Hepatocyte (in vitro differentiated cells): ENCODE measurements around the gene RGL3. TPM values are rescaled to one million over a fixed set of nuclear protein-coding genes. Genes with fewer than 3 reads are reported as not detected.
A peak's percentile ranks its signal among the peaks of the same experiment; 100 is the strongest.

ENCODE experiments used
- DNase-seq: peaks from one replicate; pipeline ENCODE4 v3.0.0-alpha.2; 2016; ENCODE audit warnings: low spot score
- H2AFZ ChIP-seq: fragments of 200-600 bp; sonication (generic); 2 replicates; pipeline ENCODE4 v1.6.0; 2016; ENCODE audit warnings: antibody characterized with exemption, mild to moderate bottlenecking
- H3K27ac ChIP-seq: fragments of 200-600 bp; sonication (generic); 2 replicates; pipeline ENCODE4 v1.5.1; 2016; ENCODE audit warnings: mild to moderate bottlenecking
- H3K27me3 ChIP-seq: fragments of 200-600 bp; sonication (generic); 2 replicates; pipeline ENCODE4 v1.6.1; 2016
- H3K36me3 ChIP-seq: fragments of 200-600 bp; sonication (generic); replicated peaks from 2 replicates; pipeline ENCODE4 v1.5.1; 2016; ENCODE audit warnings: low read depth; ENCODE audit not compliant: insufficient read depth
- H3K4me1 ChIP-seq: fragments of 200-600 bp; sonication (generic); 2 replicates; pipeline ENCODE4 v1.5.1; 2016; ENCODE audit warnings: mild to moderate bottlenecking, moderate library complexity; ENCODE audit not compliant: insufficient read depth
- H3K4me2 ChIP-seq: fragments of 200-600 bp; sonication (generic); 2 replicates; pipeline ENCODE4 v1.6.0; 2016
- H3K4me3 ChIP-seq: fragments of 200-600 bp; sonication (generic); 2 replicates; pipeline ENCODE4 v1.5.1; 2016; ENCODE audit warnings: mild to moderate bottlenecking
- H3K79me2 ChIP-seq: fragments of 200-600 bp; sonication (generic); 2 replicates; pipeline ENCODE4 v1.6.0; 2017; ENCODE audit warnings: mild to moderate bottlenecking
- H3K9me2 ChIP-seq: fragments of 200-600 bp; sonication (generic); replicated peaks from 2 replicates; pipeline ENCODE4 v1.6.0; 2017; ENCODE audit warnings: mild to moderate bottlenecking; ENCODE audit not compliant: insufficient read depth
- H3K9me3 ChIP-seq: fragments of 200-600 bp; sonication (generic); 2 replicates; pipeline ENCODE4 v1.5.1; 2016; ENCODE audit warnings: low read depth, mild to moderate bottlenecking
- H4K20me1 ChIP-seq: fragments of 200-600 bp; sonication (generic); 2 replicates; pipeline ENCODE4 v1.6.0; 2016; ENCODE audit warnings: mild to moderate bottlenecking; ENCODE audit not compliant: insufficient read depth, poor library complexity, severe bottlenecking
- EZH2 ChIP-seq: fragments of 200-600 bp; sonication (generic); IDR thresholded peaks from 2 replicates; pipeline ENCODE4 v1.6.1; 2016; ENCODE audit warnings: antibody characterized with exemption, mild to moderate bottlenecking, borderline replicate concordance
- EZH2phosphoT487 ChIP-seq: fragments of 200-600 bp; sonication (generic); IDR thresholded peaks from one replicate; pipeline ENCODE4 v1.6.1; 2018; ENCODE audit warnings: antibody characterized with exemption, mild to moderate bottlenecking, low read depth, moderate library complexity; ENCODE audit not compliant: unreplicated experiment, severe bottlenecking
- WGBS: methylation state at CpG from one replicate; pipeline ENCODE4 v1.1.6; 2016; ENCODE audit warnings: low lambda C conversion rate; ENCODE audit errors: missing lambda C conversion rate; 5-methylcytosine and 5-hydroxymethylcytosine counted together
- polyA plus RNA-seq: library from polyadenylated mRNA; unstranded; fragments of >200 nt; fragmentation: Nextera tagmentation; extraction: Ambion mirVana; gene quantifications from 2 replicates; pipeline ENCODE4 v1.2.1, GENCODE V29; 2016
- total RNA-seq: library from RNA; depleted of rRNA; stranded (reverse); fragments of >200 nt; gene quantifications from 2 replicates; pipeline ENCODE4 v1.2.3, GENCODE V29; 2014
- TF ChIP-seq, protein P1 (sequence below): fragments of 200-600 bp; sonication (generic); IDR thresholded peaks from 2 replicates; pipeline ENCODE4 v1.5.1; 2016; ENCODE audit warnings: antibody characterized with exemption, mild to moderate bottlenecking; ENCODE audit not compliant: poor library complexity

RGL3 gene
- total and polyA plus RNA-seq, 2 experiments from 2014 or later: 20.6 to 55.6 TPM

- Histone ChIP-seq H3K4me3 (peak overlapping the region; percentile 6), H2AFZ (peak overlapping the region; percentile 18), H4K20me1 (no peaks in the 10 kb centered on the region), H3K9me3 (no peaks in the 10 kb centered on the region), H3K4me2 (peak overlapping the region; percentile 75), H3K27me3 (no peaks in the 10 kb centered on the region), H3K36me3 (no peaks in the 10 kb centered on the region), H3K9me2 (no peaks in the 10 kb centered on the region), H3K79me2 (peaks cover 6% of the 10 kb centered on the region), H3K4me1 (peaks cover 13% of the 10 kb centered on the region), H3K27ac (peak overlapping the region; percentile 80)
- peak; percentile 67 for DNase-seq
- TF ChIP-seq, protein P1, sequence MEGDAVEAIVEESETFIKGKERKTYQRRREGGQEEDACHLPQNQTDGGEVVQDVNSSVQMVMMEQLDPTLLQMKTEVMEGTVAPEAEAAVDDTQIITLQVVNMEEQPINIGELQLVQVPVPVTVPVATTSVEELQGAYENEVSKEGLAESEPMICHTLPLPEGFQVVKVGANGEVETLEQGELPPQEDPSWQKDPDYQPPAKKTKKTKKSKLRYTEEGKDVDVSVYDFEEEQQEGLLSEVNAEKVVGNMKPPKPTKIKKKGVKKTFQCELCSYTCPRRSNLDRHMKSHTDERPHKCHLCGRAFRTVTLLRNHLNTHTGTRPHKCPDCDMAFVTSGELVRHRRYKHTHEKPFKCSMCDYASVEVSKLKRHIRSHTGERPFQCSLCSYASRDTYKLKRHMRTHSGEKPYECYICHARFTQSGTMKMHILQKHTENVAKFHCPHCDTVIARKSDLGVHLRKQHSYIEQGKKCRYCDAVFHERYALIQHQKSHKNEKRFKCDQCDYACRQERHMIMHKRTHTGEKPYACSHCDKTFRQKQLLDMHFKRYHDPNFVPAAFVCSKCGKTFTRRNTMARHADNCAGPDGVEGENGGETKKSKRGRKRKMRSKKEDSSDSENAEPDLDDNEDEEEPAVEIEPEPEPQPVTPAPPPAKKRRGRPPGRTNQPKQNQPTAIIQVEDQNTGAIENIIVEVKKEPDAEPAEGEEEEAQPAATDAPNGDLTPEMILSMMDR: no peak
- TF ChIP-seq EZH2phosphoT487 (no peak), EZH2 (no peak)
- 37% methylated on average over 27 of the region's 27 CpGs for WGBS
Measured at GRCh38 chr19:11375143-11375948, 43.8 kb downstream of the RGL3 start.

- Histone ChIP-seq H3K36me3 (no peaks in the 10 kb centered on the region), H3K9me3 (no peaks in the 10 kb centered on the region), H3K4me1 (peaks cover 13% of the 10 kb centered on the region), H2AFZ (peak within 1 kb of the TSS; percentile 47), H3K79me2 (peaks cover 6% of the 10 kb centered on the region), H3K9me2 (no peaks in the 10 kb centered on the region), H3K27me3 (no peaks in the 10 kb centered on the region), H3K27ac (peak within 1 kb of the TSS; percentile 92), H4K20me1 (no peaks in the 10 kb centered on the region), H3K4me3 (peak within 1 kb of the TSS; percentile 20), H3K4me2 (peak within 1 kb of the TSS; percentile 78)
- no peak for TF ChIP-seq EZH2
- TF ChIP-seq, protein P1: no peak
- TF ChIP-seq EZH2phosphoT487: no peak
- peak; percentile 99 for DNase-seq
- under 1% methylated on average over 44 of the region's 44 CpGs for WGBS
Measured at GRCh38 chr19:11374433-11375142, 44.5 kb downstream of the RGL3 start, which contains the start of gene SWSAP1. Gene SWSAP1, plus strand, starts transcription at chr19:11374666. Its CDS starts 15 bp downstream, at chr19:11374681.

GRCh38 chr19:11373885-11374432 is 45.2 kb downstream of the RGL3 start:
- DNase-seq: no peak
- Histone ChIP-seq H3K4me1 (peaks cover 13% of the 10 kb centered on the region), H2AFZ (peak overlapping the region; percentile 47), H3K27ac (peak overlapping the region; percentile 92), H3K9me2 (no peaks in the 10 kb centered on the region), H3K27me3 (no peaks in the 10 kb centered on the region), H3K9me3 (no peaks in the 10 kb centered on the region), H3K4me3 (peak overlapping the region; percentile 20), H3K36me3 (no peaks in the 10 kb centered on the region), H3K79me2 (peaks cover 6% of the 10 kb centered on the region), H4K20me1 (no peaks in the 10 kb centered on the region), H3K4me2 (peak overlapping the region; percentile 78)
- 56% methylated on average over 11 of the region's 11 CpGs for WGBS
- TF ChIP-seq, protein P1: no peak
- TF ChIP-seq EZH2 (no peak), EZH2phosphoT487 (no peak)
